Panc1 (cell line): ENCODE data around the gene NMRK1. TPM values are rescaled to one million over a fixed set of nuclear protein-coding genes. Genes with fewer than 3 reads are reported as not detected.

ENCODE experiments used
- ATAC-seq: fragments of 200-7000 bp; cut with Tn5 transposase; 2 replicates; pipeline ENCODE4 v1.9.1; 2020; ENCODE audit warnings: mild to moderate bottlenecking, moderate library complexity
- BruUV-seq: library from RNA; stranded (reverse); fragments of 400-500 nt; replicated peaks from 2 replicates; lab custom pipeline; 2021; lab: Mats Ljungman, UMichigan
- CTCF ChIA-PET: fragments of 300-600 bp; sonication (Branson Sonifier 250); formaldehyde crosslinking; loops from one replicate; lab custom pipeline; 2022; ENCODE audit warnings: antibody characterized with exemption; lab: Charles Lee
- POLR2A ChIA-PET: fragments of 300-600 bp; sonication (Branson Sonifier 250); formaldehyde crosslinking; loops from one replicate; lab custom pipeline; 2022; ENCODE audit warnings: antibody characterized with exemption; lab: Charles Lee
- DNase-seq: peaks from one replicate; pipeline ENCODE4 v3.0.0-alpha.2; 2010; ENCODE audit warnings: low read depth, low spot score
- H3K27ac ChIP-seq: 2 replicates; pipeline ENCODE4 v1.5.1; 2011; ENCODE audit warnings: mild to moderate bottlenecking, low read length, inconsistent platforms
- H3K27me3 ChIP-seq: fragments of 200-500 bp; sonication (Bioruptor generic); 2 replicates; pipeline ENCODE4 v1.6.0; 2014; ENCODE audit warnings: low read length, inconsistent platforms; ENCODE audit not compliant: control insufficient read depth, insufficient read depth
- H3K36me3 ChIP-seq: fragments of 200-500 bp; sonication (Bioruptor generic); 2 replicates; pipeline ENCODE4 v1.5.1; 2014; ENCODE audit warnings: inconsistent platforms, mild to moderate bottlenecking, low read length, moderate library complexity; ENCODE audit not compliant: control insufficient read depth, insufficient read depth
- H3K4me1 ChIP-seq: 2 replicates; pipeline ENCODE4 v1.5.1; 2011; ENCODE audit warnings: inconsistent platforms, mild to moderate bottlenecking, low read length, moderate library complexity; ENCODE audit not compliant: control insufficient read depth, insufficient read depth
- H3K4me3 ChIP-seq, 2 experiments: 2 replicates each; pipeline ENCODE4 v1.5.1; 2011 to 2012; ENCODE audit warnings: low read depth in 2 of 2, low read length in 2 of 2, mild to moderate bottlenecking in 2 of 2, inconsistent platforms in 1 of 2, moderate library complexity in 1 of 2
- H3K9me3 ChIP-seq: fragments of 200-500 bp; sonication (Bioruptor generic); 2 replicates; pipeline ENCODE4 v1.5.1; 2014; ENCODE audit warnings: low read depth, mild to moderate bottlenecking, inconsistent platforms, low read length, moderate library complexity; ENCODE audit not compliant: control insufficient read depth, insufficient read depth
- POLR2AphosphoS5 ChIP-seq: IDR thresholded peaks from 2 replicates; pipeline ENCODE4 v1.6.1; 2012; ENCODE audit warnings: mild to moderate bottlenecking, low read depth, low read length, moderate library complexity
- REST ChIP-seq, 2 experiments: IDR thresholded peaks; 2 replicates each; pipeline ENCODE4 v1.6.1; 2011 to 2012; ENCODE audit warnings: low read depth in 2 of 2, control low read depth in 1 of 2, low read length in 1 of 2, mild to moderate bottlenecking in 1 of 2, moderate library complexity in 1 of 2; ENCODE audit not compliant: insufficient read depth in 1 of 2
- SIN3A ChIP-seq: IDR thresholded peaks from 2 replicates; pipeline ENCODE4 v1.6.1; 2012; ENCODE audit warnings: low read depth, mild to moderate bottlenecking, low read length, moderate library complexity, borderline replicate concordance; ENCODE audit not compliant: insufficient read depth
- TCF7L2 ChIP-seq: IDR thresholded peaks from 2 replicates; pipeline ENCODE4 v1.6.1; 2011; ENCODE audit warnings: mild to moderate bottlenecking, low read depth, low read length, inconsistent platforms
- in situ Hi-C: cut with HindIII; loops from 2 replicates; pipeline ENCODE4 v1.10.0; 2016; ENCODE audit warnings: low sequenced_read_pairs, low pct_unique_long_range_greater_than_20kb
- intact Hi-C: fragments of 100-400 bp; cut with micrococcal nuclease; formaldehyde crosslinking; loops from one replicate; pipeline ENCODE4 v1.10.0; 2022; ENCODE audit not compliant: unreplicated experiment
- total RNA-seq: library from RNA; stranded (reverse); gene quantifications from one replicate; pipeline ENCODE4 v1.2.1, GENCODE V29; 2021; ENCODE audit not compliant: unreplicated experiment
- TF ChIP-seq, protein P1 (sequence below): fragments of 450-650 bp; IDR thresholded peaks from 2 replicates; pipeline ENCODE4 v1.5.1; 2017; ENCODE audit warnings: mild to moderate bottlenecking

Gene NMRK1
- total RNA-seq, 1 experiment from 2014 or later = 16.0 TPM

DNA sequence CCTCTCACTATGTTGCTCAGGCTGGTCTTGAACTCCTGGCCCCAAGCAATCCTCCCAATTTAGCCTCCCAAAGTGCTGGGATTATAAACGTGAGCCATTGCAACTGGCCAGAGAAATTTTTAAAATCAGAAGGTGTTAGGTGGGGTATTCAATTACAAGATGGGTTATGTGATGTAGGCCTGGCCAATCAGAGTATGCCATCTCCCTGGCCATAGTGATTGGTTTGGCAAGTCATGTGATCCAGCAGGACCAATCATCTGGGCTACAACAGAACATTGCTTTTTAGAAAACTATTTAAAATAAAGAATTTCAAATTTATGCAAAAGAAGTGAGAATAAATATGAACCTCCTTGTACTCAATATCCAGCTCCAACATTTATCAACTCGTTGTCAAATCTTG is 22.4 kb downstream of the NMRK1 start:
- ATAC-seq = no peak
- H3K27ac ChIP-seq = no peak overlapping the region
- intact Hi-C loops (no loop called here), in situ Hi-C loops (no loop called here)
- TF ChIP-seq REST (IDR thresholded peaks at IDR 0.05; ENCODE audit: insufficient read depth in 1 of 2, low read depth in 2 of 2, low read length in 1 of 2) (no peak), POLR2AphosphoS5 (no peak), SIN3A (no peak), TCF7L2 (no peak)
- TF ChIP-seq, protein P1, sequence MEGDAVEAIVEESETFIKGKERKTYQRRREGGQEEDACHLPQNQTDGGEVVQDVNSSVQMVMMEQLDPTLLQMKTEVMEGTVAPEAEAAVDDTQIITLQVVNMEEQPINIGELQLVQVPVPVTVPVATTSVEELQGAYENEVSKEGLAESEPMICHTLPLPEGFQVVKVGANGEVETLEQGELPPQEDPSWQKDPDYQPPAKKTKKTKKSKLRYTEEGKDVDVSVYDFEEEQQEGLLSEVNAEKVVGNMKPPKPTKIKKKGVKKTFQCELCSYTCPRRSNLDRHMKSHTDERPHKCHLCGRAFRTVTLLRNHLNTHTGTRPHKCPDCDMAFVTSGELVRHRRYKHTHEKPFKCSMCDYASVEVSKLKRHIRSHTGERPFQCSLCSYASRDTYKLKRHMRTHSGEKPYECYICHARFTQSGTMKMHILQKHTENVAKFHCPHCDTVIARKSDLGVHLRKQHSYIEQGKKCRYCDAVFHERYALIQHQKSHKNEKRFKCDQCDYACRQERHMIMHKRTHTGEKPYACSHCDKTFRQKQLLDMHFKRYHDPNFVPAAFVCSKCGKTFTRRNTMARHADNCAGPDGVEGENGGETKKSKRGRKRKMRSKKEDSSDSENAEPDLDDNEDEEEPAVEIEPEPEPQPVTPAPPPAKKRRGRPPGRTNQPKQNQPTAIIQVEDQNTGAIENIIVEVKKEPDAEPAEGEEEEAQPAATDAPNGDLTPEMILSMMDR = no peak
- CTCF ChIA-PET = no interaction called here
- no peaks in the 10 kb centered on the region for H3K27me3 ChIP-seq
- no peaks in the 10 kb centered on the region for H3K9me3 ChIP-seq
- H3K36me3 ChIP-seq = no peaks in the 10 kb centered on the region
- POLR2A ChIA-PET = no interaction called here
- BruUV-seq = no TSS peak
- H3K4me1 ChIP-seq = no peaks in the 10 kb centered on the region
- no peak for DNase-seq
- no peak overlapping the region for H3K4me3 ChIP-seq

DNA sequence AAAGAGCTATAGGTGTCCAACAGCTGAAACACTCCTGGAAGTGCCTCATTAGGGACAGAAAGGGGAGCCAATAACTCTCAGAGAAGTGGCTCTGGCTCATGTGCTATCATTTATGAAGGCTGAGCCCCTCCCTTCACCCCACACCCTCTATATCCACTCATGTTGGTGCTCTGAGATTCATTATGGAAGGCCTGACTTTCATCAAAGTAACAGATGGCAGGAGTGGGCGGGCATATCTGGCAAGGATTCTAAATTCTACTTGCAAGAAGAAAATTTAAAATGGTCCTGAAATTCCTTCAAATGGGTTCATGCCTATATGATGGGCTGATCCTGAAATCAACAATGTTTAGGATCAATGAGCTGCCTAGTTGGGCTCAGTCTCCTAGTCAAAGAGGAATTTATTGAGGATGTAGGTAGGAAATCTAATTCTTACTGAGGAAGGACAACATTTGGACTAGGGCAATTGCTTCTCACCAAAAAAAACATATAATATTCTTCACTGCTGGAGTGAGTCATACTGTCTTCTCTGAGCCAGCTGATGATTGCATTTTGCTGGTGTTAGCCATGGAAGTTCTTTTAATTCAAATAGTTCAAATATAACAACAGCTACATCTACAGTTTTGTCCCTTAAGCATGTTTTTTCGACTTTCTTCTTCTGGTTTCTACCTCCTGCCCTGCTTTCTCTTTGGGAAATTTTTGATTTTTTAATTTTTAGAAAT is 23.5 kb downstream of the NMRK1 start:
- TF ChIP-seq TCF7L2 = no peak
- TF ChIP-seq REST (IDR thresholded peaks at IDR 0.05; ENCODE audit: insufficient read depth in 1 of 2, low read depth in 2 of 2, low read length in 1 of 2) = no peak
- TF ChIP-seq SIN3A = no peak
- TF ChIP-seq POLR2AphosphoS5 = no peak
- TF ChIP-seq, protein P1 = no peak
- Histone ChIP-seq H3K36me3 (no peaks in the 10 kb centered on the region), H3K27me3 (no peaks in the 10 kb centered on the region), H3K4me3 (no peak overlapping the region), H3K4me1 (no peaks in the 10 kb centered on the region), H3K9me3 (no peaks in the 10 kb centered on the region), H3K27ac (no peak overlapping the region)
- ChIA-PET POLR2A (no interaction called here), CTCF (interaction anchor here (0.6 kb wide), 1 partner anchor 13 kb away, joined by 3 read pairs; no protein-coding TSS in a partner anchor)
- no peak for ATAC-seq
- intact Hi-C loops = no loop called here
- no TSS peak for BruUV-seq
- no peak for DNase-seq
- in situ Hi-C loops = no loop called here
